ENCODE data around the gene MAPK14. TPM values are rescaled to one million over a fixed set of nuclear protein-coding genes. Genes with fewer than 3 reads are reported as not detected.

MAPK14 gene
- total RNA-seq, 1 donor from 2014 or later = 67.9 TPM

GRCh38 chr6:36064770-36065396 lies 37.3 kb downstream of the MAPK14 start:
- TF ChIP-seq CTCF (IDR thresholded peaks at IDR 0.05) = no peak
- peaks cover 23% of the 10 kb centered on the region for H3K36me3 ChIP-seq
- H3K27me3 ChIP-seq (ENCODE audit: low read depth) = no peaks in the 10 kb centered on the region
- H3K4me1 ChIP-seq = peaks cover 50% of the 10 kb centered on the region
- H3K9me3 ChIP-seq = no peaks in the 10 kb centered on the region
- DNase-seq (no peak), ATAC-seq (no peak)
- intact Hi-C loops (cut with DNase I) = no loop called here
- H3K27ac ChIP-seq = no peak overlapping the region
- H3K4me3 ChIP-seq = no peak overlapping the region

GRCh38 chr6:36065916-36066315 lies 38.3 kb downstream of the MAPK14 start:
- H3K36me3 ChIP-seq = peaks cover 12% of the 10 kb centered on the region
- H3K9me3 ChIP-seq = no peaks in the 10 kb centered on the region
- H3K4me3 ChIP-seq = no peak overlapping the region
- no peaks in the 10 kb centered on the region for H3K27me3 ChIP-seq (ENCODE audit: low read depth)
- H3K27ac ChIP-seq = no peak overlapping the region
- intact Hi-C loops (cut with DNase I) = no loop called here
- no peak for TF ChIP-seq CTCF (IDR thresholded peaks at IDR 0.05)
- DNase-seq (no peak), ATAC-seq (no peak)
- peaks cover 56% of the 10 kb centered on the region for H3K4me1 ChIP-seq

- ATAC-seq = no peak
- H3K27ac ChIP-seq = no peak overlapping the region
- H3K4me3 ChIP-seq = no peak overlapping the region
- no peaks in the 10 kb centered on the region for H3K9me3 ChIP-seq
- TF ChIP-seq CTCF (IDR thresholded peaks at IDR 0.05) = no peak
- H3K36me3 ChIP-seq = peaks cover 6% of the 10 kb centered on the region
- H3K4me1 ChIP-seq = peaks cover 56% of the 10 kb centered on the region
- no peak for DNase-seq
- intact Hi-C loops (cut with DNase I) = no loop called here
- H3K27me3 ChIP-seq (ENCODE audit: low read depth) = no peaks in the 10 kb centered on the region
Observed at GRCh38 chr6:36066817-36067216, 39.2 kb downstream of the MAPK14 start.

- Histone ChIP-seq H3K27me3 (ENCODE audit: low read depth) (no peaks in the 10 kb centered on the region), H3K9me3 (no peaks in the 10 kb centered on the region), H3K36me3 (peaks cover 3% of the 10 kb centered on the region), H3K4me3 (no peak overlapping the region), H3K27ac (no peak overlapping the region), H3K4me1 (peaks cover 56% of the 10 kb centered on the region)
- intact Hi-C loops (cut with DNase I) = no loop called here
- no peak for DNase-seq
- ATAC-seq = peak in 1 of 2 donors; percentile 58
- no peak for TF ChIP-seq CTCF (IDR thresholded peaks at IDR 0.05)
Observed at GRCh38 chr6:36067374-36068011, 39.9 kb downstream of the MAPK14 start.

GRCh38 chr6:36068012-36068392 lies 40.4 kb downstream of the MAPK14 start:
- H3K9me3 ChIP-seq = no peaks in the 10 kb centered on the region
- no peaks in the 10 kb centered on the region for H3K27me3 ChIP-seq (ENCODE audit: low read depth)
- H3K27ac ChIP-seq = no peak overlapping the region
- intact Hi-C loops (cut with DNase I) = no loop called here
- ATAC-seq = no peak
- H3K36me3 ChIP-seq = no peaks in the 10 kb centered on the region
- no peak overlapping the region for H3K4me3 ChIP-seq
- DNase-seq = no peak
- peaks cover 56% of the 10 kb centered on the region for H3K4me1 ChIP-seq
- no peak for TF ChIP-seq CTCF (IDR thresholded peaks at IDR 0.05)
